ENCODE measurements around the gene UTF1.

UTF1 gene, protein sequence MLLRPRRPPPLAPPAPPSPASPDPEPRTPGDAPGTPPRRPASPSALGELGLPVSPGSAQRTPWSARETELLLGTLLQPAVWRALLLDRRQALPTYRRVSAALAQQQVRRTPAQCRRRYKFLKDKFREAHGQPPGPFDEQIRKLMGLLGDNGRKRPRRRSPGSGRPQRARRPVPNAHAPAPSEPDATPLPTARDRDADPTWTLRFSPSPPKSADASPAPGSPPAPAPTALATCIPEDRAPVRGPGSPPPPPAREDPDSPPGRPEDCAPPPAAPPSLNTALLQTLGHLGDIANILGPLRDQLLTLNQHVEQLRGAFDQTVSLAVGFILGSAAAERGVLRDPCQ

DNA sequence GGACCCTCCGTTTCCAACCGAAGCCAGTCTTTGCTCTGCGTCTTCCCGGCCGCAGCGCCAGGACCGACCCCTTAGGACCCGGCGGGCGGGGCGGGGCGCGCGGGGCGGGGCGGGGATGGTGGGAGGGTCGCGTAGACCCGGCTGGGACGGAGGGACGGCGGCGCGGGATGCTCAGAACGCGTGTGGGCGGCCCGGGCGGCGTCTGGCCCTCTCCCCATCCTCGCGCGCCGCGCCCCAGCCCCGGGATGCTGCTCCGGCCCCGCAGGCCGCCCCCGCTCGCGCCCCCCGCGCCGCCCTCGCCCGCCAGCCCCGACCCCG lies at the start of gene UTF1:
TSS of gene UTF1 (plus strand) at position 174 of the 318 bp plus-strand sequence. CDS start at position 246, 72 bp downstream.
- no peak for DNase-seq

DNA sequence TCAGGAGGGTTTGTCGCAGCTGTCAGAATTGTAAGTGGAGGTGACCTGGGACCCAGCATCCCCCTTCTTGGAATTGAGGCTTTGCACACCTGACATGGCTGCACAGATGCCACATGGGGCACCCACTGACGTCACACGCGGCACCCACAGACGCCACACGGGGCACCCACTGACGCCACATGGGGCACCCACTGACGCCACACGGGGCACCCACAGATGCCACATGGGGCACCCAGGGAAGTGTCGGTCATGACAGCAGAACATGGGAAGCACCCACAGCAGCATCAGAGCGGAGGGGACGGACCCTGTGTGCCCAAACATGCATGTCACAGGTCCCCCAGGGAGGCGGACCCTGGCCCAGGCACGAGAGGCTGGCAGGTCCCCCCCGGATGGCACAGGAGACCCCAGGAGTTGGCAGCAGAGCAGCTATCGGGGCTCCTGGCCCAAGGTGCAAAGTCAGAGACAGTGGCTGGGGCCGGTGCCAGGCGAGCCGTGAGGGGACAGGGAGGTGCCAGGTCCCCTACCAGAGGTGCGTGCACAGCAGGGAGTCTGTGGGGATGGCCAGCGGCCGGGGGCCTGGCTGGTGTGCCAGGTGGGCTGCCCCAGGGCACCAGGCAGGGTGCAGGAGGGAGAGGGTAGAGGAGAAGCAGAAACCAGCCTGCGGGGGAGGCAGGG lies 48.9 kb upstream of the UTF1 start:
- DNase-seq = no peak

DNA sequence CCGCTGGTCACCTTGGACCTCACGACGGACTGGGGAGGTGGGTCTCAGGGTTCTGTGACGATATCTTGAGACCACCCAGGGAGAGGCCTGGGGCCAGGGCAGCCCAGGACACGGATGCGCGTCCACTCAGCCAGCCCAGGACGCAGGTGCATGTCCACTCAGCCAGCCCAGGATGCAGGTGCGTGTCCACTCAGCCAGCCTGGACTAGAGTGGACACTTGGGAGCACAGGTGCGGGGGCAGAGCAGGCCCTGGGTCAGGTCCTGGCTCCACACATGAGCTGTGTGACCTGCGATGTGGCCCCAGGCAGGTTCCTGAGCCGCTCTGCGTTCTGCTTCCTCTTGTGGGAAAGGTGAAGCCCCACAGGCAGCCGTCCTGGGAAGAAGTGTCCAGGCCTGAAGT lies 47.8 kb upstream of the UTF1 start:
- no peak for DNase-seq

DNA sequence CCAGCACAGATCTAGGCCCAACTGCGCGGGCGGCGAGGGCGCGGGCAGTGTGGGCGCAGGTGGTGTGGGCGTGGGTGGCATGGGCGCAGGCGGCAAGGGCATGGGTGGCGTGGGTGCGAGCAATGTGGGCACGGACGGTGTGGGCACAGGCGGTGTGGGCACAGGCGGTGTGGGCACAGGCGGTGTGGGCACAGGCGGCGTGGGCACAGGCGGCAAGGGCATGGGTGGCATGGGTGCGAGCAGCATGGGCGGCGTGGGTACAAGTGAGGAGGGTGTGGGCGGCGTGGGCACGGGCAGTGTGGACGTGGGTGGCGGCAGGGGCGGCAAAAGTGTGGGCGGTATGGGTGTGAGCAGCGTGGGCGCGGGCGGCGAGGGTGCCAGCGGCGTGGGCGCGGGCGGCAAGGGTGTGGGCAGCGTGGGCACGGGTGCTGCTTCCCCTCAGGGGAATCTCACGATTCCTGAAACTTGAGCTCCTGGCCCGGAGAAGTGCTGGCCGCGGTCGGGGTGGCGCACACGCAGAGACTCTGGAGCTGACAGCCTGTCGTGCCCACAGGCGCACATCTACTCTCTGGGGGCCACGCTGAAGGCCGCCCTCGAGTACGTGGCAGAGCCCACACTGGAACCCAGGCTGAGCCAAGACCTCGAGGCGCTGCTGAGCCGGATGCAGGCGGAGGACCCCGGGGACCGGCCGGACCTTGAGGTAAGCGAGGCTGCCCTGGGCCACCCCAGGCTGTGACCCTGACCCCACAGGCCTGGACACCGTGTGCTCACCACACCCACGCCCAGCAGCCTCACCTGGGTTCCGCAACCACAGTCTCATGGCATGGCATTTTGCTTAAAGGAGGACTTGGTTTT lies 47.0 kb upstream of the UTF1 start:
- DNase-seq = no peak

DNA sequence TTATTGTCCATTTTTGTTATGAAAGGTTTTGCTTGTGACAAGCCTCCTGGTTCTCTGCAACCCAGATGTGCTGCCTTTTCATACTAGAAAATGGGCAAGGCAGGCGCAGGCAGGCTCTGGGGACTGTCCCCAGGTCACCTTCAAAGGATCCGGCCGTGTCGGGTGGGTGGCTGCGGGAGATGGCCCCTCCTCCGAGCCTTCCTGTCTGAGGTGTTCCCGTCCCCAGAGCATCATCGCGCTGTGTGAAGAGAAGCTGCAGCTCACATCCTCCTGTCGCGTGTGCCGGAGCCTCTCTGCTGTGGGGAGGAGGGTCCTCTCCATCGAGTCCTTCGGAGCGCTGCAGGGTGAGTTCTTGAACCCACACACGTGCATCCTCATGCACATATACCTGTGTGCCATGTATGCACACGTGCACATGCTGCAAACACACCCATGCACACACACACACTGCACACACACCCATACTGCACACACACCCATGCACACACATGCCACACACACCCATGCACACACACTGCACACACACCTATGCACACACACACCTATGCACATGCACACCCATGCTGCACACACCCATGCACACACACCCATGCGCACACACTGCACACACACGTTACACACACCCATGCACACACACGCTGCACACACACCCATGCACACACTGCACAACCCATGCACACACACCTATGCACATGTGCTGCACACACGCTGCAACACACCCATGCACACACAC lies 46.2 kb upstream of the UTF1 start:
- DNase-seq = no peak

DNA sequence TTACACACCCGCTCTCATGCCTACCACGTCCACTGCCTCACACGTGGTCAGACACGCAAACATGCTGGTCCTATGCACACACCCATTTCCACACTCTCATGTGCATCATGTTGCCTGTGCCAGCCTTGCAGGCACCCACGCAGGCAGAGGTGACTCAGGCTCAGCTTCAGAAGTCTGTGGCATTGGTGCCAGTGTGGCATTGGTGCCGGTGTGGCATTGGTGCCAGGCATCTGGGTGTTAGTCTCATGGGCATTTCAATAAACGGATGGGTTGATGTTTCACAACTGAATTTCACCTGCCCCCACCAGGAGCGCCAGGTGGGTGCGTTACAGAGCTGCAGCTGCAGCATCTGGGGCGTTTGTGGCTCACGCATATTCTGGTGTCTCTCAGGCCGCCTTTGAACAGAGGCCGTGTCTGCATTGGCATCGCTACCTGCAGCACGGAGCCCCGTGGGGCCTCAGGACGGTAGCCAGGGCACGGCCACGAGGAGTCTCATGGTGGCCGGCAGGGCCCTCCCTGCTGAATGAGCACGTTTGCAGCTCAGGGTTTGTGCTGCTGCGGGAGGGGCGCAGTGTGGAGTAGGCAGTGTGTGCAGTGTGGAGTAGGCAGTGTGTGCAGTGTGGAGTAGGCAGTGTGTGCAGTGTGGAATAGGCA lies 45.3 kb upstream of the UTF1 start:
- no peak for DNase-seq

DNA sequence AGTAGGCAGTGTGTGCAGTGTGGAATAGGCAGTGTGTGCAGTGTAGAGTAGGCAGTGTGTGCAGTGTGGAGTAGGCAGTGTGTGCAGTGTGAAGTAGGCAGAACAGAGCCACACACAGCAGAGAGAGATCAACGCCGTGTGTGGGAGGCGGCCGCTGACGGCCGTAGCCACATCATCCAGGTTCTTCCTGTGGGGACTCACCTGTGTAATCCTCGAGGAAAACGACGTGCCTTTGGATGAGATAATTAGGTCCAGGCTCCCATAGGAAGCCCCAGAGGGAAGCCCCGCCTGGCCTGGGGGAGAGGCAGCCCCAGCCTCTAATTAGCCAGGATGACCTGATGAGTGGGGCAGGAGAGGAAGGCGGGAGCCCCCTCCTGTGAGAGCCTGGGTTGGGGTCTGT lies 44.6 kb upstream of the UTF1 start:
- no peak for DNase-seq

DNA sequence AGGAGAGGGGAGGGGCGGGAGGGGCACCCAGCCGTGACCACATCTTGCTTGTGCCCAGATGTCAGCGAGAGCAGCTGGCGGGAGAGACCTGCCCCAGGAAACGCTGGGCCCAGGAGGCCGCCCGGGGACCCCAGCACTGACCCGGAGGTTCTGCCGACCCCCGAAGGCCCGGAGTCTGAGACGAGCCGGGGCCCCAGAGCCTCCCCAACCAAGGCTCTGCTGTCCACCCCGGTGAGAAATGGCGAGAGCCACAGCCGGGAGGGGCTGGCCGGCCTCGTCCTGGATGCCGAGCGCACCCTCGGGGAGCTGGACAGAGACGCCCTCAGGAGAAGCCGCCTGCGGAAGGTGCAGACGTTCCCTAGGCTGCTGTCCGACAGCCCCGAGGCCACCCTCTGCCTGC lies 44.1 kb upstream of the UTF1 start:
- no peak for DNase-seq

DNA sequence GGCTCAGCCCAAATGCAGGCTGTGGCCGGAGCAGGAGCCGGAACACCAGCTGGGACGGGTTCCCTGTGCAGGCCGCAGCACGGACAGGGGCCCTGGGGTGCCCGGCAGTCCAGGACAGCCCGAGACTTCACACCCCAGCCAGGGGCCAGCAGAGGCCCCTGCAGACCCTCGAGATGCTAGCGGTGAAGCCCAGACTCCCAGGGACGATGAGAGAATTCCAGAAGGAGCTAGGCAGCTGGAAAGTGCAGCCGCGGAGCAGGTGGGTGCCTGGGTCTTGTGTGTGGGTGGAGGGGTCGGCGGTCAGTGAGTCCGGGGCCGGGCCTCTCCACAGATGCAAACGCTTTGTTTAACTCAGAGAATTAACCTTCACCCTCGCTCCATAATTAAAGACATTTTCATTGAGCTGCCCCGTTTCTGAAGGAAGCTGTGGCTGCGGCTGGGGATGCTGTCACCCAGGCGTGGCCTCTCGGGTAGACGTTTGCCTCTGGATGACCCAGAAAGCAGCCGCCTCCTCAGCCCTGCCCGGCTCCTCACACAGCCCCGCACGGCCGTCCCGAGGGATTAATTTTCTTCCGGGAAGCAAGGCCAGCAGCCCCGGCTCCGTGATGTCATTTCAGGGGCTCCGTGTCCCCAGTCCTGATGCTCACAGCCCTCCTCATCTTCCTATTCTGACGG lies 43.5 kb upstream of the UTF1 start:
- DNase-seq = no peak

DNA sequence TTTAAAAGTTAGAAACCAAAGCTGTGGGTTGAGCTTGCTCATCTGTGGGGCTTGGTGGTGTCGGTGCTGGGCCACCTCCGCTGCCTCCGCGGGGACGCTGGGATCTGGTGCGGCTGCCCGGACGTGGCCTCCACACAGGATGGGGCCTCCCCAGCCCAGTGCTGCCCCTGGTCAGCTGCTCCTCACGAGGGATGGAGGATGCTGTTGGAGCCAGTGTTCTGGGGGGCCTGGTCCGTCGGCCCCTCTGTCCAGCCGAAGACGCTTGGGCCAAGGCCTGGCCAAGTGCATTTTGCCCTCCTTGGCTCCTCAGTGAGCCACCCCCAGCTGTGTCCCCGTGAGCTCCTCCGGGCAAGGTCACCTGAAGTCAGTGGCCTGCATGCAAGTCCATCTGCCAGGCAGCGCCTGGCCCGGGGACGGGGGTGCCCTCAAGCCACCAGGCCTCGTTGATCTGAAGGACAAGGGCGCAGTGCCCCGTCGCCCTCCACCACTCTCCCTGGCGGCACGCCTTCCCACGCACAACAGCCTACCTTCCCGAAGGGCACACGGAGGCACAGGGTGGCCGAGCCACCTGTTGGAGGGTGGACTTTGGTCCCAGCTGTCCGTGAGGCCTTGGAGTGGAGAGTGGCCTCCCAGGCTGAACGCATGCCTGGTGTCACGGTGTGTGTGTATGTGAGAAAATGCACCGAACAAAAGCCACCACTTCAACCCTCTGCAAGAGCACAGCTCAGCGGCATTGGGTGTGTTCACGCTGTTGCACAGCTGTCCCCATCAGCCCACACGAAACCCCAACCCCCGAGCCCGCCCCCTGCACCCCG lies 42.7 kb upstream of the UTF1 start:
- DNase-seq = no peak

DNA sequence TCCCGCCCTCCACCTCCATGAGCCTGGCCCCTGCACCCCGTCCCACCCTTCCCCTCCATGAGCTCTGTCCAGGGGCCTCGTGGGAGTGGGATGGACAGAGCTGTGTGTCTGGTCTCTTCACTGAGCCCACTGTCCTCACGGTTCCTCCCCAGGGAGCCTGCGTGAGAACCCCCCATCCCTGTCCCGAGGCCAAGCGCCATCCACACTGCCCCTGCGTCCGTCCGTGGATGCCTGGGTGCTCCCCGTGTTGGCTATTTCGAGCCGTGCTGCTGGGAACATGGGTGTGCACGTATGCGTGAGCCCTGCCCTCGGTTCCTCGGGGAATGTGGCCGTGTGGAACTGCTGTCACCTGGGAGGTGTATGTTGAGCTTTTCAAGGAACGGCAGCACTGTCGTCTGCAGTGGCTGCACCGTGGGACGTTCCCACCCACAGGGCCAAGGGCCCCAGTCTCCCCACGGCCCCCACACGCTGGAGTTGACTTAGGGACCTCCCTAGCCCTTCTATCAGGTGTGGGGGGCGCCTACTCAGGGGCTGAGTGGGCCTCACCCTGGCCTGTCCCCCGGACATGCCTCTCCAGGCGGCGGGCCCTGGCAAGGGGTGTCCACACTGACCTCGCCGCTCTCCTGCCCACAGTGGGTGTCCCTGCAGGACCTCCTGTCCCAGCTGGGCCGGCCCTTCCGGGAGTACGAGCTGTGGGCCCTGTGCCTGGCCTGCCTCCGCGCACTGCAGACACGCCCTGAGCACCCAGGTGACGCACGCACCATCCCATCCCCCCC lies 41.9 kb upstream of the UTF1 start:
- no peak for DNase-seq

DNA sequence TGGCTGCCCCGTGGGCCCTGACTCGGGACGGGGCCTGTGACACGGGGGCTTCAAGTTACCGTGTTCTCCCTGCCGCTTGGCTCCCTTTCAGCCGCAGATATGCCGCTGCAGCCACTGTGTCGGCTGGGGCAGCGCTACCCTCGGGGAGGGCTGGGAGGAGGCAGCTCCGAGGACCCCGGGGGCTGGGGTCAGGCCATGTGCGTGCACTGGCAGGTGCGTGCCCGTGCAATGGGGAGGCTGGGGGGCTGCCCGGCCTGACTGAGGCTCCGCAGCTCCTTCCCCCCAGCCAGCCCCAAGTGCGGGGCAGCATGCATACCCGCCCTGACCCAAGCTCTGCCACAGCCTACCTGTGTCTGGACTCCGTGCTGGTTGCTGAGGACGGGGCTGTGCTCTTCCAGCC lies 40.8 kb upstream of the UTF1 start:
- no peak for DNase-seq

DNA sequence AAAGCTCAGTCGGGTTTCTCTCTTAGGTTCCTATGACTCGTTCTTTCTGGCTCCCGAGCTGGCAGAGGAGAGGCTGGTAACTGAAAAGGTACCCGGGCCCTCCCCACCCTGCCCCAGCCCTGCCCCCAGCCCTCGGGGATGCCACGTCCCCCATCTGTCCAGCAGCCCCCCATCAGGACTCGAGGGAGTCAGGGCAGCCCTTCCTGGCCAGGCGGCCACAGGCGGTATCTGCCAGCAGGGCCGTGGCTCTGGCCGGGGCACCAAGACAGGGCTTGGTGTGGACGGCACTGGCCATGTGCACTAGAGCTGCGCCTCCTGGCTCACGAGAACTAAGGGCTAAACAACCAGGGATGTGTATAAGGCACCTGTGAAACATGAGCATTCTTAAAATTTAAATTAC lies 40.3 kb upstream of the UTF1 start:
- DNase-seq = no peak

DNA sequence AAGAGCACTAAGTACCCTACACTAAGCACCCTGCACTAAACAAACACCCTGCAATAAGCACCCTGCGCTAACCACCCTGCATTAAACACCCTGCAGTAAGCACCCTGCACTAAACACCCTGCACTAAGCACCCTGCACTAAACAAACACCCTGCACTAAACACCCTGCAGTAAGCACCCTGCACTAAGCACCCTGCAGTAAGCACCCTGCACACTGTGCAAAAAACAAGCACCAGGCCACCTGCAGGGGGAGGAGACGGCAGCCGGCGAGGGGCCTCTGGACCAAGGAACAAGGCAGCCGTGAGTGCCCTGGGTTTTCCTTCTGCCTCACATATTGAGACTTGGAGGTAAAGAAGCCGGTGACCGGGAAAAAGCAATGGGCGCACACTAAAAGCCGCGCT lies 39.8 kb upstream of the UTF1 start:
- no peak for DNase-seq

DNA sequence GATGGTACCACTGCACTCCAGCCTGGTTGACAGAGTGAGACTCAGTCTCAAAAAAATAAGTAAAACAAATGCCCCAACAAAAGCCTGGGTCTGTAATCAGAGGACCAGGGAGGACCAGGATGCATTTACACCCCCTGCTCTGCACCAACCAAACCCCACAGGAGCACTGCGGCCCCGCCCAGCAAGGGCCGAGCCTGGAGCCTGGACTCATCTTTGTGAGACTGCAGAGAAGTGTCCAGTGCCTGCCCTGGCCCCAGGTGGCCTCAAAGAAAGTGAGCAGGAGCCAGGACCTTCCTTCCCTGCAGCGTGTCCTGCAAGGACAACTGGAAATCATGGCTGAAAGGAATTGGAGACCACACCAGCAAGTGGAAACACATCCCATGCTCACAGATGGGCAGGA lies 38.4 kb upstream of the UTF1 start:
- no peak for DNase-seq

DNA sequence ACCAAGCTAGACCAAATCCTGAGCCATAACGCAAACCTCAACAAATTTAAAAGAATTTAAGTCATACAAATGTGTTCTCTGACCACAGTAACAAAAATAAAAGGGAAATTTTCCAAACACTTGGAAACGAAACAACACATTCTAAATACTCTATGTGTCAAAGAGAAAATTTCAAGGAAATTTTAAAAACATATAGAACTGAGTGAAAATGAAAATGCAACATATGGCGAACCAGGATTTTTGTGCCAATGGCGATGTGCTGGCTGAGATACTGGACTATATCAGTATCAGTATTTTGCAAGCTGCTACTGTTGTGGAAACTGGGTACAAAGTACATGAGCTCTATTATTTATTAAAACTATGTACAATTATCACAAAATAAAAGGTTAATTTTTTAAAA lies 35.9 kb upstream of the UTF1 start:
- DNase-seq = no peak

DNA sequence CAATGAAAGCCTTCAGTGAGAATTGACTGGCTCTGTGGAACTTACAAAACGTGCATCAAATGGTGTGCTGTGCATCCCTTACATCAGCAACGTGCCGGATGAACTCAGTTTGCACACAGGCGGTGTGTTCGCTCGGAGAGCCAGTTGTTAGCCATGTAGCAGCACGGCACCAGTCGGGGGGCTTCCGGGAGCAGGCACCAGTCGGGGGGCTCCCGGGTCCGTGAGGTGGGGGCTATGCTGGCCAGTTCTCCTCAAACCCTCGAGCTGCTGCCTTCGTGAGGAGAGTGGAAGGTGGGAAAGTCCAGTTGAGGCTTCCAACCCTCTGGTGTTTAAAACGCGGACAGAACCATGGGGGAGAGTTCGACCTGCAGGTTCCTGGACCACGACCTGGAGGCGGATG lies 34.9 kb upstream of the UTF1 start:
- no peak for DNase-seq

DNA sequence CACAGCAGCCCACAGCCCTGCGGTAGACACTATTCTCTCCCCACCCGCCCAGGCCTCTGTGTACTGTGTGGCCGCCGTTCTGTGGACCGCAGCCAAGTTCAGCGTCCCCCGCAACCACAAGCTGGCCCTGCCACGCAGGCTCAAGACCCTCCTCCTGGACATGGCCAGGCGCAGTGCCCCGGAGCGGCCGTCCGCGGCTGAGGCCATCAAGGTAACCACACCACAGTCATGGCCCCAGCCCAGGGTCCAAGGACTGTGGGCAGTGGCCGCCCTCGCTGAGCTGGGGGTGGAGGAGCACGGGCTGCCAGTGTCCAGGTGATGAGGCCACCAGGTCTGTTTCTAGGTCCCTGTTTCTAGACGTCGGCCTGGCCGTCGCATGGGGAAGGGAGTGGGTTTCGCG lies 34.4 kb upstream of the UTF1 start:
- no peak for DNase-seq
